ENCODE data around the gene HLA-DQB2.
"Not testable (repeated sequence)": the region's sequence is repeated elsewhere in the genome, so short reads cannot be mapped to it uniquely, and the experiment has no call there.

HLA-DQB2 gene

GRCh38 chr6:32745649-32746048 is 17.7 kb downstream of the HLA-DQB2 start:
- not testable (repeated sequence) for DNase-seq (ENCODE audit: low spot score)

DNA sequence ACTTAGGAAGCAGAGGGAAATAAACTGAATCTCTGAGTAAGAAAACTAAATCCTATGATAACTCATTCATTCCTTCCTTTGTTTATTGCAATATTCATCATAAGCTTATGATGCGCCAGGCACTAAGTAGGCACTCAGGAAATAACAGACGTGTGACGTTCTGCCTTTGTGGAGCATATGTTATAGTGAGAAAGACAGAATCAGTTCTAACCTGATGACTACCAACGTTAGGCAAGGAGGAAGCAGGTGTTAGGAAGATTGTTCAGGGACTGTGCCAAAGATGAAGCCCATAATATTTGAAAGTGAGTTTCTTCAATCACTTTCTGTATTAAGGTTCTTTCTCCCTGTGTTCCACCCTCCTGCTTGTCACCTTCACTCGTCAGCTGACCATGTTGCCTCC is 18.6 kb downstream of the HLA-DQB2 start:
- DNase-seq (ENCODE audit: low spot score) = no peak

- DNase-seq (ENCODE audit: low spot score) = no peak
Observed at GRCh38 chr6:32742374-32742773, 21.0 kb downstream of the HLA-DQB2 start.

DNA sequence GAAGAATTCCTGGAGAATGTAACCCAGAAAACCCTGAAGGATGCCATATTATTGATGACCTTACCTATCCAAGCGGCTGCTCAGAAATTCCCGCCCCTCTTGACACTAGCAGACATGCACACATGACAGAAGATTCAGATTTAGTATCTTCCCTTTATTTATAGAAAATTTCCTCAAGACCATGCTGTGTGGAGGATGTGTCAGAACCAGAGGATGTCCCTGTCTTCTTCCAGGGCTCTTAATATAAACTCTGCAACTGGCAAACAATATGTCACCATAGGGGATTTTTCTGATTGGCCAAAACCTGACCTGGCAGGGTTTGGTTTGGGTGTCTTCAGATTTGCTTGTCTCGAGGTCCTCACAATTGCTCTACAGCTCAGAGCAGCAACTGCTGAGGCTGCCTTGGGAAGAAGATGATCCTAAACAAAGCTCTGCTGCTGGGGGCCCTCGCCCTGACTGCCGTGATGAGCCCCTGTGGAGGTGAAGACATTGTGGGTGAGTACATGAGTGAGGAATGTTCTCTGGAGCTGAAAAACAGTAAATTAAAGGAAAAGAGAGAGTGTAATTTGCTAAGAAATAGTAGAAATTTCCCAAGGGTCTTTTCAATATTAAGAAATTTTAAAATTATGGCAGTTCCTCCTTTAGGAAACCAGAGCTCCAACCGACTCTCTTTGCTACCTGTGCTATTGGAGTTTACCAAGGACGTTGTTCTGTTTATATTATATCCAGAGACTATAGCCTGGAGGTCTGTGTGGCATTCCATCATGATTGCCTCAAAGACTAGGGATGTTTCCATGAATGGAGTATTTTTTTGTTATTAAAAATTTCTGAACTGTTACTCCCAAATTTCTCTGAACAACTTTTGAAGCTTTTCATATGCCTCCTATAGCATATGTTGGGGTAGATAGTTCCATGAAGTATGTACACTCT is 22.0 kb downstream of the HLA-DQB2 start, which contains the start of gene HLA-DQA2:
HLA-DQA2 (plus strand) TSS at position 361 of the 930 bp plus-strand sequence; CDS start at position 414, 53 bp downstream.
- DNase-seq (ENCODE audit: low spot score) = no peak

GRCh38 chr6:32738126-32738525 is 25.2 kb downstream of the HLA-DQB2 start:
- no peak for DNase-seq (ENCODE audit: low spot score)

GRCh38 chr6:32718879-32719278 is 44.5 kb downstream of the HLA-DQB2 start:
- DNase-seq (ENCODE audit: low spot score) = no peak

GRCh38 chr6:32716396-32716795 is 46.9 kb downstream of the HLA-DQB2 start:
- DNase-seq (ENCODE audit: low spot score) = no peak

DNA sequence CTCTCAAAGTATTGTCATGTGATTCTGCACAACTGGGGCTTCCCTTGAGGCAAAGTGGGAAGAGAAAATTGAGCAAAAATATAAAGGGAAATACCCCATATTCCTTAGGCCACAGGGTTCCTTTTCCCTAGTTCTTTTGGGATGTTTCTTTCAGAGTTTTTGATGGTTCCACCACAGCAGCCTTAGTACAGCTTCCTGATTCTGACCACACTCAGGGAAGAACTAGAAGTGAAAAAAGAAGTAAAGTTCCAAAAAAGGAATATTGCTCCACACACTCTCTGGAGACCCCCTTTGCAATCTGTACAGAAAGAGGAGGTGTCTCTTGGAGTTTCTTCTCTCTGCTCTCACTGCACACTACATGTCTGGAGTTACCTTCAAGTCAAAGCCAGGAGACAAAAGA is 50.1 kb downstream of the HLA-DQB2 start:
- DNase-seq (ENCODE audit: low spot score) = no peak

GRCh38 chr6:32709625-32710024 is 53.7 kb downstream of the HLA-DQB2 start:
- no peak for DNase-seq (ENCODE audit: low spot score)

Data from HuH-7 (cell line).